GM12801 (cell line): Measurements from ENCODE around the gene PLCB1.

Experiments
- TF ChIP-seq, protein P1 (sequence below): IDR thresholded peaks from one replicate; pipeline ENCODE4 v1.5.1; 2011; ENCODE audit warnings: control low read depth; ENCODE audit not compliant: insufficient read length; ENCODE audit errors: extremely low read depth

PLCB1 gene

DNA sequence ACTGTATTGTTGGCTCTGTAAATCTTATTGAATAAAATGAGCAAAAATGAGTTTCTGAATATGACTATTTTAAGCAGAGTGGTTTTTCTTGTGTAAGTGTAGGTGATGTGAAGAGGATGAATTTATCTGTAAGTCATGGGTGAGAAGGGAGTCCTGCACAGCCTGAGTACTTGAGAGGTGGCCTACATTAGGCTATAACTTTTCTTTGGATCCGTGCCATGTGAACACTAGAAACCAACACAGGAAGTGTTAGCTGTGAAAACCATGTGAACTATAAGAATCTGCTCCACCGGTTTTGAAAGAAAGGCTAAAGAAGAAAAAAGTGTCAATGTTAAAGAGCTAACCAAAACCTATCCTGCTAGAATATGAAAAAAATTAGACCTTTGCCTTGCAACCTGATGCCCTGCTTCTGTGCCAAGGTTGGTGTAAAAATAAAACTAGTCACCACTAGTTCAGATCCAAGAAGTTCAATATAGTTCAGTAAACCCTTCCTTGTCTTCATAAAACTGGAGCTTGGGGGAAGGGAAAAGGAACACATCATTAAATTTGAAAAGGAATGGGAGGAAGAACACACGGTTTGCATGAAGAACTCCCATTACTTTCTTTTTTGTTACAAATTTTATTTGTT lies 21.3 kb downstream of the PLCB1 start:
- TF ChIP-seq, protein P1, sequence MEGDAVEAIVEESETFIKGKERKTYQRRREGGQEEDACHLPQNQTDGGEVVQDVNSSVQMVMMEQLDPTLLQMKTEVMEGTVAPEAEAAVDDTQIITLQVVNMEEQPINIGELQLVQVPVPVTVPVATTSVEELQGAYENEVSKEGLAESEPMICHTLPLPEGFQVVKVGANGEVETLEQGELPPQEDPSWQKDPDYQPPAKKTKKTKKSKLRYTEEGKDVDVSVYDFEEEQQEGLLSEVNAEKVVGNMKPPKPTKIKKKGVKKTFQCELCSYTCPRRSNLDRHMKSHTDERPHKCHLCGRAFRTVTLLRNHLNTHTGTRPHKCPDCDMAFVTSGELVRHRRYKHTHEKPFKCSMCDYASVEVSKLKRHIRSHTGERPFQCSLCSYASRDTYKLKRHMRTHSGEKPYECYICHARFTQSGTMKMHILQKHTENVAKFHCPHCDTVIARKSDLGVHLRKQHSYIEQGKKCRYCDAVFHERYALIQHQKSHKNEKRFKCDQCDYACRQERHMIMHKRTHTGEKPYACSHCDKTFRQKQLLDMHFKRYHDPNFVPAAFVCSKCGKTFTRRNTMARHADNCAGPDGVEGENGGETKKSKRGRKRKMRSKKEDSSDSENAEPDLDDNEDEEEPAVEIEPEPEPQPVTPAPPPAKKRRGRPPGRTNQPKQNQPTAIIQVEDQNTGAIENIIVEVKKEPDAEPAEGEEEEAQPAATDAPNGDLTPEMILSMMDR: no peak

DNA sequence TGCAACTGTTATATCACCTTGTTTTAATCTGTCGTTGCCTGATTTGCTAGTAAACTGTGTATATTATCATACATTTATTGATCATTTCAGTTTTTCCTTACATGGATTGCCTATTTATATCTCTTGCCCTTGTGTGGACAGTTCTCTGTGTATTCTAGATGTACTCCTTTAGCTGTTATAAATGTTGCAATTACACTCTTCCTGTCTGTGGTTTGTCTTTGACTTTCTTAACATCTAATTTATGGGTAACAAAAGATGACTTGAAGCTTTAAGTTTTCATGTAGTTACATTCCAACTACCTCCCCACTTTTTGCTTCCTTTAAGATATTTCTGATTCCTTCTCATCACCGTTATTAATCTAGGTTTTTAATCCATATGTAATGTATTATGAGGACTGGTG lies 22.6 kb downstream of the PLCB1 start:
- TF ChIP-seq, protein P1: no peak

DNA sequence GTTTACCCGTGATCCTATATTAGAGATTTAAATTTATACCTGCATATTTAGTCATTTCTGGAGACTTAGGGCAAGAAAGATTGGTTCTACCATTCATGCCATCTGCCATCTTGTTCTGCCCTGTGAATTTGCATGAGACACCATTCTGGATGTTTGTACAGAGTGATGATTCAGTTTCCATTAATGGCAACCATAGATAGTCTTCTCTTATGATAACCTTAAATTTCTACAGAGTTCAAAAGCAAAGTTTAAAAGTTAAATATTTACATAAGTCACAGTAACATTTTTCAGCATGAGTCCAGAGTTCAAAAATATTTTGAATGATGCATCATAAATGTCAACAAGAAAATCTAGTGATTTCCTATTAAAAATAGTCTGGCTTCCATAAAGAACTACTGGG lies 23.2 kb downstream of the PLCB1 start:
- TF ChIP-seq, protein P1: no peak

DNA sequence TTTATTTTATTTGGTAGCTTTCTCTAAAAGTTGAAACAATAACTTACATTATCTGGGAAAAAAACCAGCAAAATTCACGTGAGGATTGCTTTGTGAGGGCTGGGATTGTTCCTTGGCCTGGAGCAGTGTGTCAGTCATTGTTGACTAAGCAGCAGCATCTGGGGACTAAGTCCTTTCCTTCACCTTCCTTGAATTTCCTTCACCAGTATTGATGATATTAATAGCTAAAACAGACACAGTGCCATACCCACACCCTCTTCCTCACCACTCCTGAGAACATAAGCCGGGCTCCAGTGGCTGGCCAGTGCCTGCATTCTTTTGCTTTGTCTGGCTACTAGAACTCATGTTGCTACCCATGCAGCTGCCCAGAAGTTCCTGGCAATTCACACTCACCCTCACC lies 23.7 kb downstream of the PLCB1 start:
- TF ChIP-seq, protein P1: no peak

DNA sequence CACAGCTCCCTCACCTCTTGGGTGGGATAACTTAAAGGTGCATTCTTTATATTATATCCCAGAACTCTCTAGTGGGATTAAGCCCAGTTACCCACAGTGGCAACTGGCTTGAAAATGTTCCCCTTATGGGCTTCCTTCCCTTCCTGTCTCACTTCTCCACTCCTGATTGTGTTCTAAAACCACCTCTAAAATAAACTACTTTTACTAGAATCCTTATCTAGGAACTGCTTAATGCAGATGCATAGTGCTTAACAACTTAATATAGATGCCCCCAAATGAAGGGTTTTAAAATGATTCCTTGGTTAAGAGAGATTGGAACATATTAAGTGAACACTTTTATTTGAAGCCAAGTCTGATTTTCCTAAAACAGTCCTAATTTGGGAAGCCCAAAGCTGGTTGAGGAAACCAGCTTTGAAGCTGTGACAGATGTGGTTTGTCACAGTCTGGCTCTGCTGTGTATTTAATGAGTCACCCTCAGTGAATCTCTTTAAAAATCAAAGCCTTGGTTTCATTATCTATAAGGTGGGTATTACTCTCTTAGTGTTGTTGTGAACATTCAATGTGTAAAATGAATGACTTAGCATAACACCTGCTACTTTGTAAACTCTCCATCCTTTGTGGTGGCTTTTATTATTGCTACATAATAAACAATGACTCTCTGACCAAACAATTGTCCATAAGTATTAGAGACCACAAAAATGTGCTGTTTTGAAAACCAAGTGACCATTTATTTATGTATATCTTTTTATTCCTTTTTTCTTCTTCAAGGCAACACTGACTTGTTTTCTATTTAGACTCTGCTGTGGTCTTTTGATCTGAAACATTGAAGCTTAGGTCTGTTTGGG lies 24.4 kb downstream of the PLCB1 start:
- TF ChIP-seq, protein P1: no peak

DNA sequence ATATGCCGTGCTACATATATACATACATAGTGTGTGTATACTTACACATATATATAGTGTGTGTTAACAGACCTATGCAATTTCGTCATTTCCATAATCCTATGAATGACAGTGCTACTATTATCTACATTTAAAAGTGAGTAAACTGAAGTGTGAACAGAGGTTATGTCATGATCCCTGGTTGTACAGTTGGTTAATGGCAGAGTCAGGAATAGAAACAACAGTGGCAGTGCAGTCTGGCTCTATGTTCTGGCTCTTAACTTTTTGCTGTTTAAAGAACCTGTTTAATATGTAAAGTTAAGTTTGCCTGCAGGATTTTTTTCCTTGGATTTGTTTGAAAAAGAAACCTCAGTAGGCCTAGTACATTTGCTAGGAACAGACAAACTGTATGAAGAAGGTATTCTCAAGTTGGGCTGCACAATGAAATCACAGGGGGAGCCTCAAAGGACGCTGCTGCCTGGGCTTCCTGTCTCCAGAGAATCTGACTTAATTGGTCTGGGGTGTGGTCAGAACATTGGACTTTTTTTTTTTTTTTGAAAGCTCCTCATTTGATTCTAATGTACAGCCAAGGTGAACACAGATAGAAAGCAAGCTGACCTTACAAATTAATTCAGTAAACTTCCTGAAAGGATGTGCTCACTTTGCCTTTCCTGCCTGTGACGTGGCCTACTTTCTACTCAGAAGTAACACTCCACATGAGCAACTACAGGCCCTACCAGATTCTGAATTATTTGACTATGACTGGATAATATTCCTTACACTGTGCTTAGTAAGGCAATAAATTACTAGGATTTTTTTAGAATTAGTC lies 29.4 kb downstream of the PLCB1 start:
- TF ChIP-seq, protein P1: no peak

DNA sequence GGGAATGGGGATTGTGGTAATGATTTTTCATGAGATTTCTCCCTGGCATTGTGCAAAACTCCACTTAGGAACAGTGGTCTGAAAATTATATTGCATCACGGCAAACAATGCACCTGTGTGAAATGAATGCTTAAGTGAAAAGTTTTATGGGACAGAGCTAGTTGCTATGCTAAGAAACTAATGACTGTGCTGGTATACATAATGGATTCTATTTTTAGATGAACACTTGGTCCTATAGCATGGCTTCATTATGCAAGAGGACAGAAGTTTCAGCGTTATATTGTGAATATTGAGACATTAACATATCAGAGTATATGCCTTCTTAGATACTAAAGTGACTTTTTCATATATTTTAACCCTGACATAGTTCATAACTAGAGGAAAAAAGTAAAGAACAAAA lies 30.5 kb downstream of the PLCB1 start:
- TF ChIP-seq, protein P1: no peak
